Activated CD4-positive, alpha-beta T cell treated with anti-CD3 and anti-CD28 coated beads, Interleukin-2, amount 10 ng/mL, durations not matched to agents 7 days and 5 days (primary cell): Measurements from ENCODE around the gene EPHA2. TPM values are rescaled to one million over a fixed set of nuclear protein-coding genes. Genes with fewer than 3 reads are reported as not detected.
"Not testable (repeated sequence)": the region's sequence is repeated elsewhere in the genome, so short reads cannot be mapped to it uniquely, and the experiment has no call there.

Source experiments
- CTCF ChIA-PET: fragments of 350-600 bp; sonication (Branson Sonifier 250); formaldehyde crosslinking; loops from one replicate; lab custom pipeline; 2021; ENCODE audit warnings: antibody characterized with exemption; lab: Charles Lee
- POLR2A ChIA-PET: fragments of 350-600 bp; sonication (Branson Sonifier 250); formaldehyde crosslinking; loops from one replicate; lab custom pipeline; 2021; ENCODE audit warnings: antibody characterized with exemption; lab: Charles Lee
- DNase-seq: peaks from one replicate; pipeline ENCODE4 v3.0.0-alpha.2; 2020
- H3K27ac Mint-ChIP-seq: one replicate; pipeline ENCODE4 v1.8.0; 2021; ENCODE audit warnings: mild to moderate bottlenecking, moderate library complexity, mixed read lengths
- H3K27me3 Mint-ChIP-seq: one replicate; pipeline ENCODE4 v1.8.0; 2021; ENCODE audit warnings: mixed read lengths
- H3K36me3 Mint-ChIP-seq: one replicate; pipeline ENCODE4 v1.8.0; 2021; ENCODE audit warnings: low read depth, mixed read lengths
- H3K4me1 Mint-ChIP-seq: one replicate; pipeline ENCODE4 v1.8.0; 2021; ENCODE audit warnings: mixed read lengths
- H3K4me3 Mint-ChIP-seq: one replicate; pipeline ENCODE4 v1.8.0; 2021; ENCODE audit warnings: mild to moderate bottlenecking, moderate library complexity, mixed read lengths
- H3K9me3 Mint-ChIP-seq: one replicate; pipeline ENCODE4 v1.8.0; 2021; ENCODE audit warnings: mixed read lengths
- total RNA-seq, 2 experiments: library from RNA; stranded (reverse); gene quantifications; one replicate each; pipeline ENCODE4 v1.2.3, GENCODE V29; 2021

EPHA2 gene
- total RNA-seq, 2 experiments from 2014 or later = not detected

GRCh38 chr1:16172218-16172830 lies 16.5 kb upstream of the EPHA2 start:
- H3K4me3 Mint-ChIP-seq = no peak overlapping the region
- no peak overlapping the region for H3K27ac Mint-ChIP-seq
- POLR2A ChIA-PET = no interaction called here
- H3K4me1 Mint-ChIP-seq = peaks cover 16% of the 10 kb centered on the region
- no peaks in the 10 kb centered on the region for H3K9me3 Mint-ChIP-seq
- no peak for DNase-seq
- no peaks in the 10 kb centered on the region for H3K36me3 Mint-ChIP-seq
- peaks cover 12% of the 10 kb centered on the region for H3K27me3 Mint-ChIP-seq
- CTCF ChIA-PET = no interaction called here

- H3K4me1 Mint-ChIP-seq = peaks cover 17% of the 10 kb centered on the region
- no peak for DNase-seq
- ChIA-PET CTCF (interaction anchor here (1.6 kb wide), 1 partner anchor 93 kb away, joined by 4 read pairs; no protein-coding TSS in a partner anchor), POLR2A (no interaction called here)
- no peak overlapping the region for H3K27ac Mint-ChIP-seq
- H3K36me3 Mint-ChIP-seq = no peaks in the 10 kb centered on the region
- no peak overlapping the region for H3K4me3 Mint-ChIP-seq
- no peaks in the 10 kb centered on the region for H3K9me3 Mint-ChIP-seq
- peaks cover 12% of the 10 kb centered on the region for H3K27me3 Mint-ChIP-seq
Observed at GRCh38 chr1:16171314-16172151, 15.7 kb upstream of the EPHA2 start.

GRCh38 chr1:16170283-16170673 lies 14.4 kb upstream of the EPHA2 start:
- POLR2A ChIA-PET = interaction anchor here (0.6 kb wide), 1 partner anchor 16 kb away, joined by 3 read pairs; no protein-coding TSS in a partner anchor
- peaks cover 19% of the 10 kb centered on the region for H3K27me3 Mint-ChIP-seq

GRCh38 chr1:16168622-16169360 lies 12.9 kb upstream of the EPHA2 start:
- ChIA-PET POLR2A (no interaction called here), CTCF (interaction anchor here (0.6 to 2.0 kb wide), 4 partner anchors 52 to 100 kb away, joined by 3 to 6 read pairs (median 3); no protein-coding TSS in a partner anchor)
- H3K4me1 Mint-ChIP-seq = peaks cover 30% of the 10 kb centered on the region
- peaks cover 23% of the 10 kb centered on the region for H3K27me3 Mint-ChIP-seq
- H3K36me3 Mint-ChIP-seq = no peaks in the 10 kb centered on the region
- peak overlapping the region; percentile 46 for H3K4me3 Mint-ChIP-seq
- H3K27ac Mint-ChIP-seq = peak overlapping the region; percentile 23
- H3K9me3 Mint-ChIP-seq = no peaks in the 10 kb centered on the region
- DNase-seq = no peak

More at GRCh38 chr1:16170283-16170673, 14.4 kb upstream of the EPHA2 start:
- no peaks in the 10 kb centered on the region for H3K9me3 Mint-ChIP-seq
- H3K27ac Mint-ChIP-seq = no peak overlapping the region
- H3K4me3 Mint-ChIP-seq = no peak overlapping the region
- no peaks in the 10 kb centered on the region for H3K36me3 Mint-ChIP-seq
- peaks cover 25% of the 10 kb centered on the region for H3K4me1 Mint-ChIP-seq
- CTCF ChIA-PET = interaction anchor here (1.6 kb wide), 1 partner anchor 91 kb away, joined by 4 read pairs; no protein-coding TSS in a partner anchor
- DNase-seq = no peak

GRCh38 chr1:16168144-16168495 lies 12.3 kb upstream of the EPHA2 start:
- Mint-ChIP-seq H3K4me3 (peak overlapping the region; percentile 46), H3K4me1 (peaks cover 34% of the 10 kb centered on the region), H3K27ac (peak overlapping the region; percentile 23), H3K27me3 (peaks cover 23% of the 10 kb centered on the region)
- H3K9me3 Mint-ChIP-seq, DNase-seq, H3K36me3 Mint-ChIP-seq, POLR2A ChIA-PET: not testable (repeated sequence)
- CTCF ChIA-PET = interaction anchor here (0.6 to 2.0 kb wide), 4 partner anchors 52 to 99 kb away, joined by 3 to 6 read pairs (median 3); no protein-coding TSS in a partner anchor

- H3K4me1 Mint-ChIP-seq = peaks cover 40% of the 10 kb centered on the region
- no peak overlapping the region for H3K27ac Mint-ChIP-seq
- peaks cover 24% of the 10 kb centered on the region for H3K27me3 Mint-ChIP-seq
- POLR2A ChIA-PET = no interaction called here
- H3K9me3 Mint-ChIP-seq = no peaks in the 10 kb centered on the region
- CTCF ChIA-PET = interaction anchor here (2.0 kb wide), 1 partner anchor 85 kb away, joined by 6 read pairs; no protein-coding TSS in a partner anchor
- H3K36me3 Mint-ChIP-seq = no peaks in the 10 kb centered on the region
- H3K4me3 Mint-ChIP-seq = peak overlapping the region; percentile 30
- peak; percentile 60 for DNase-seq
Observed at GRCh38 chr1:16167331-16168143, 11.7 kb upstream of the EPHA2 start.

- Mint-ChIP-seq H3K27ac (no peak overlapping the region), H3K36me3 (no peaks in the 10 kb centered on the region), H3K27me3 (peaks cover 34% of the 10 kb centered on the region), H3K9me3 (no peaks in the 10 kb centered on the region), H3K4me1 (peaks cover 51% of the 10 kb centered on the region), H3K4me3 (no peak overlapping the region)
- ChIA-PET POLR2A (no interaction called here), CTCF (interaction anchor here (0.7 to 1.0 kb wide), 2 partner anchors 15 to 87 kb away, joined by 3 to 4 read pairs; no protein-coding TSS in a partner anchor)
- no peak for DNase-seq
Observed at GRCh38 chr1:16166117-16166516, 10.2 kb upstream of the EPHA2 start.

- POLR2A ChIA-PET = no interaction called here
- no peak for DNase-seq
- H3K36me3 Mint-ChIP-seq = no peaks in the 10 kb centered on the region
- H3K4me3 Mint-ChIP-seq = no peak overlapping the region
- H3K9me3 Mint-ChIP-seq = no peaks in the 10 kb centered on the region
- CTCF ChIA-PET = interaction anchor here (0.7 to 1.1 kb wide), 3 partner anchors 9 to 87 kb away, joined by 3 to 4 read pairs (median 3); no protein-coding TSS in a partner anchor
- peaks cover 34% of the 10 kb centered on the region for H3K27me3 Mint-ChIP-seq
- H3K4me1 Mint-ChIP-seq = peaks cover 51% of the 10 kb centered on the region
- no peak overlapping the region for H3K27ac Mint-ChIP-seq
Observed at GRCh38 chr1:16165548-16165947, 9.7 kb upstream of the EPHA2 start.

GRCh38 chr1:16165073-16165364 lies 9.2 kb upstream of the EPHA2 start:
- ChIA-PET CTCF (interaction anchor here (0.7 to 1.5 kb wide), 3 partner anchors 9 to 515 kb away, joined by 3 to 4 read pairs (median 3); partner anchors contain the start of gene EPHA2), POLR2A (no interaction called here)
- Mint-ChIP-seq H3K4me1 (peaks cover 51% of the 10 kb centered on the region), H3K27ac (no peak overlapping the region), H3K36me3 (no peaks in the 10 kb centered on the region), H3K4me3 (no peak overlapping the region), H3K9me3 (no peaks in the 10 kb centered on the region), H3K27me3 (peaks cover 33% of the 10 kb centered on the region)
- no peak for DNase-seq

GRCh38 chr1:16164213-16165072 lies 8.6 kb upstream of the EPHA2 start:
- Mint-ChIP-seq H3K9me3 (no peaks in the 10 kb centered on the region), H3K4me1 (peaks cover 51% of the 10 kb centered on the region), H3K27me3 (peaks cover 31% of the 10 kb centered on the region), H3K4me3 (no peak overlapping the region), H3K36me3 (no peaks in the 10 kb centered on the region), H3K27ac (peak overlapping the region; percentile 5)
- POLR2A ChIA-PET = no interaction called here
- DNase-seq = no peak
- CTCF ChIA-PET = interaction anchor here (0.7 to 1.5 kb wide), 3 partner anchors 8 to 514 kb away, joined by 3 to 4 read pairs (median 3); partner anchors contain the start of gene EPHA2

GRCh38 chr1:16163608-16164212 lies 7.8 kb upstream of the EPHA2 start:
- CTCF ChIA-PET = interaction anchor here (1.0 to 1.5 kb wide), 3 partner anchors 8 to 85 kb away, joined by 4 read pairs; partner anchors contain the start of gene EPHA2
- H3K27ac Mint-ChIP-seq = peak overlapping the region; percentile 5
- H3K36me3 Mint-ChIP-seq, DNase-seq, H3K4me3 Mint-ChIP-seq, H3K9me3 Mint-ChIP-seq, POLR2A ChIA-PET: not testable (repeated sequence)
- H3K27me3 Mint-ChIP-seq = peaks cover 31% of the 10 kb centered on the region
- H3K4me1 Mint-ChIP-seq = peaks cover 50% of the 10 kb centered on the region
